K562 (cell line): ENCODE measurements around the gene IL1F10.

Experiments used
- ARID3B ChIP-seq: fragments of 250-450 bp; sonication (Bioruptor Pico); IDR thresholded peaks from 2 replicates; pipeline ENCODE4 v1.4.0; 2020; ENCODE audit warnings: borderline replicate concordance
- BDP1 ChIP-seq: IDR thresholded peaks from 3 replicates; pipeline ENCODE4 v1.6.1; 2011; ENCODE audit not compliant: insufficient read length, insufficient read depth
- BRD4 ChIP-seq: fragments of 200-600 bp; sonication (generic); IDR thresholded peaks from 2 replicates; pipeline ENCODE4 v1.6.1; 2017; ENCODE audit warnings: inconsistent platforms
- CEBPB ChIP-seq: fragments of 450-650 bp; IDR thresholded peaks from 2 replicates; pipeline ENCODE4 v1.6.1; 2016; ENCODE audit warnings: missing genetic modification characterization, missing compliant biosample characterization
- CTCF ChIP-seq, 3 experiments: IDR thresholded peaks in 2 of 3; conservative IDR thresholded peaks in 1 of 3; 2 replicates each; pipeline ENCODE4 v1.5.1; 2011 to 2012; ENCODE audit warnings: low read length in 3 of 3, mild to moderate bottlenecking in 3 of 3, control low read depth in 2 of 3, improper control_type of control experiment in 1 of 3, inconsistent platforms in 1 of 3, low read depth in 1 of 3, mixed read lengths in 1 of 3, moderate library complexity in 1 of 3; ENCODE audit not compliant: insufficient read depth in 2 of 3
- EP300 ChIP-seq: IDR thresholded peaks from 2 replicates; pipeline ENCODE4 v1.6.1; 2012; ENCODE audit warnings: low read length, improper control_type of control experiment
- FOXK2 ChIP-seq, 2 experiments: fragments of 450-650 bp; IDR thresholded peaks in 1 of 2; conservative IDR thresholded peaks in 1 of 2; 2 replicates each; pipeline ENCODE4 v1.6.1; 2016; ENCODE audit warnings: low read depth in 2 of 2, mild to moderate bottlenecking in 1 of 2
- GABPA ChIP-seq: fragments of 200-800 bp; sonication (Bioruptor generic); conservative IDR thresholded peaks from 2 replicates; pipeline ENCODE4 v1.6.1; 2016; ENCODE audit warnings: low read depth, missing genetic modification characterization, missing compliant biosample characterization
- MAX ChIP-seq: sonication (generic); formaldehyde crosslinking; IDR thresholded peaks from 2 replicates; pipeline ENCODE4 v1.9.0; 2022; ENCODE audit warnings: mild to moderate bottlenecking, missing genetic modification reagents
- NFXL1 ChIP-seq: fragments of 450-650 bp; formaldehyde crosslinking; IDR thresholded peaks from 2 replicates; pipeline ENCODE4 v1.4.0; 2021; ENCODE audit warnings: mild to moderate bottlenecking
- ZMIZ1 ChIP-seq, 2 experiments: fragments of 150-350 bp in 1 of 2; IDR thresholded peaks; 2 replicates each; pipeline ENCODE4 v1.6.1; 2012 to 2016; ENCODE audit warnings: low read depth in 2 of 2, low read length in 2 of 2, mild to moderate bottlenecking in 1 of 2, moderate library complexity in 1 of 2

GRCh38 chr2:113111823-113112287, 44.1 kb downstream of the IL1F10 start:
- TF ChIP-seq ARID3B (CRISPR knock-in tag) (no peak), CEBPB (tag) (no peak), GABPA (tag) (no peak), ZMIZ1 (IDR thresholded peaks at IDR 0.05; ENCODE audit: low read depth in 2 of 2, low read length in 2 of 2) (no peak), BRD4 (no peak), MAX (CRISPR knock-in tag) (no peak), CTCF (IDR thresholded peaks at IDR 0.05 in 2 of 3, conservative IDR thresholded peaks at IDR 0.05 in 1 of 3; ENCODE audit: insufficient read depth in 2 of 3, low read depth in 1 of 3, low read length in 3 of 3) (no peak), NFXL1 (no peak), EP300 (no peak), FOXK2 (conservative IDR thresholded peaks at IDR 0.05 in 1 of 2, IDR thresholded peaks at IDR 0.05 in 1 of 2; ENCODE audit: low read depth in 2 of 2) (no peak), BDP1 (no peak)
